GM06990 (cell line): Measurements from ENCODE around the gene TFDP2.

Experiments
- DNase-seq: peaks from one replicate; pipeline ENCODE4 v3.0.0-alpha.2; 2011; ENCODE audit not compliant: insufficient read length; ENCODE audit errors: extremely low read depth
- H3K27me3 ChIP-seq: replicated peaks from 2 replicates; pipeline ENCODE4 v1.6.0; 2011; ENCODE audit warnings: low read length; ENCODE audit not compliant: control insufficient read depth, insufficient read depth
- H3K36me3 ChIP-seq: 2 replicates; pipeline ENCODE4 v1.5.1; 2011; ENCODE audit warnings: low read length; ENCODE audit not compliant: control insufficient read depth, insufficient read depth
- H3K4me3 ChIP-seq: replicated peaks from 2 replicates; pipeline ENCODE4 v1.5.1; 2011; ENCODE audit warnings: low read depth, mild to moderate bottlenecking, control low read depth, low read length
- TF ChIP-seq, protein P1 (sequence below): IDR thresholded peaks from 2 replicates; pipeline ENCODE4 v1.5.1; 2011; ENCODE audit warnings: low read length, control low read depth, mild to moderate bottlenecking, inconsistent platforms; ENCODE audit not compliant: insufficient read depth, poor library complexity, severe bottlenecking

TFDP2 gene, protein sequence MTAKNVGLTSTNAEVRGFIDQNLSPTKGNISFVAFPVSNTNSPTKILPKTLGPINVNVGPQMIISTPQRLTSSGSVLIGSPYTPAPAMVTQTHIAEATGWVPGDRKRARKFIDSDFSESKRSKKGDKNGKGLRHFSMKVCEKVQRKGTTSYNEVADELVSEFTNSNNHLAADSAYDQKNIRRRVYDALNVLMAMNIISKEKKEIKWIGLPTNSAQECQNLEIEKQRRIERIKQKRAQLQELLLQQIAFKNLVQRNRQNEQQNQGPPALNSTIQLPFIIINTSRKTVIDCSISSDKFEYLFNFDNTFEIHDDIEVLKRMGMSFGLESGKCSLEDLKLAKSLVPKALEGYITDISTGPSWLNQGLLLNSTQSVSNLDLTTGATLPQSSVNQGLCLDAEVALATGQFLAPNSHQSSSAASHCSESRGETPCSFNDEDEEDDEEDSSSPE

DNA sequence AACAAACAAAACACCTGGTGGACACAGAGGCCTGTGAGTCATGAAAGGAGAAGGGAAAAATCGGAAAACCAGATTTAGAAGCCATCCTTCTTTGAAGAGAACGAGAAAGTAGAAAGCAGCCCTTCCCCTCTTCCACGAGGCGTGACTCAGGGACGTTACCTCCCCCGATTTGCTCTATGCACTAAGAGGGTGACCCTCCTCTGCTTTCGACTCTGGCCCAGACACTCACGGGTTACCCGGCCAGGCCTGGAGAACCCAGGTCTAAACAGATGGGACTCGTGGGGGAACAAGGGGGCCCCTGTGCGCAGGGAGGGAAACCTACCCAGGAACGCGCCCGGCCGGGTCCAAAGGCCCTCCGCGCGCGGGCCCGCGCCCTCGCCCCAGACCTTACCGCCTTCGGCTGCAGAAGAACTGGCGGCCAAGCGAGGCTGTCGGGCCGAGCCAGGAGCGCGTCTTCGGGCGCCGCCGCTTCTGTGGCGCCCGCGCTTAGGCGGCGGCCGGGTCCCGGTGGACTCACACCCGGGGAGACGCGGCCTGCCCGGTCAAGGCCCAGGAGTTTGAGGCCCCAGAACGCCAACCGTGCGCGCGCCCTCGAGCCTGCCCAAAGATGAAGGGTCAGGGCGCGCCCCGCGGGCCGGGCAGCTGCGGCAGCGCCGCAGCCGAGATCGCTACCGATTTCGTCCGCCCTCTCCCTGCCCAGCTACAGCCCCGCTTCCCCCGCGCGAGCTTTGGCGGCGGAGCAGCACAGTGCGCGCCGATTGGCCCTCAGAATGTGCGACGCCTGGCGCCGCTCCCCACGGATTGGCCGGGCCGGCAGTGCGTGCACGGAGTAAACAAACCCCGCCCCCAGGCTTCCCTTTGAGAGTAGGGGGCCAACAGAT is at the start of gene TFDP2:
TSS of gene TFDP2 (minus strand) at position 753 of the 881 bp plus-strand sequence. CDS start 47,795 bp downstream, outside the sequence.
- H3K27me3 ChIP-seq = no peaks in the 10 kb centered on the region
- TF ChIP-seq, protein P1, sequence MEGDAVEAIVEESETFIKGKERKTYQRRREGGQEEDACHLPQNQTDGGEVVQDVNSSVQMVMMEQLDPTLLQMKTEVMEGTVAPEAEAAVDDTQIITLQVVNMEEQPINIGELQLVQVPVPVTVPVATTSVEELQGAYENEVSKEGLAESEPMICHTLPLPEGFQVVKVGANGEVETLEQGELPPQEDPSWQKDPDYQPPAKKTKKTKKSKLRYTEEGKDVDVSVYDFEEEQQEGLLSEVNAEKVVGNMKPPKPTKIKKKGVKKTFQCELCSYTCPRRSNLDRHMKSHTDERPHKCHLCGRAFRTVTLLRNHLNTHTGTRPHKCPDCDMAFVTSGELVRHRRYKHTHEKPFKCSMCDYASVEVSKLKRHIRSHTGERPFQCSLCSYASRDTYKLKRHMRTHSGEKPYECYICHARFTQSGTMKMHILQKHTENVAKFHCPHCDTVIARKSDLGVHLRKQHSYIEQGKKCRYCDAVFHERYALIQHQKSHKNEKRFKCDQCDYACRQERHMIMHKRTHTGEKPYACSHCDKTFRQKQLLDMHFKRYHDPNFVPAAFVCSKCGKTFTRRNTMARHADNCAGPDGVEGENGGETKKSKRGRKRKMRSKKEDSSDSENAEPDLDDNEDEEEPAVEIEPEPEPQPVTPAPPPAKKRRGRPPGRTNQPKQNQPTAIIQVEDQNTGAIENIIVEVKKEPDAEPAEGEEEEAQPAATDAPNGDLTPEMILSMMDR = no peak
- DNase-seq = peak; percentile 90
- no peaks in the 10 kb centered on the region for H3K36me3 ChIP-seq
- peak within 1 kb of the TSS; percentile 75 for H3K4me3 ChIP-seq

DNA sequence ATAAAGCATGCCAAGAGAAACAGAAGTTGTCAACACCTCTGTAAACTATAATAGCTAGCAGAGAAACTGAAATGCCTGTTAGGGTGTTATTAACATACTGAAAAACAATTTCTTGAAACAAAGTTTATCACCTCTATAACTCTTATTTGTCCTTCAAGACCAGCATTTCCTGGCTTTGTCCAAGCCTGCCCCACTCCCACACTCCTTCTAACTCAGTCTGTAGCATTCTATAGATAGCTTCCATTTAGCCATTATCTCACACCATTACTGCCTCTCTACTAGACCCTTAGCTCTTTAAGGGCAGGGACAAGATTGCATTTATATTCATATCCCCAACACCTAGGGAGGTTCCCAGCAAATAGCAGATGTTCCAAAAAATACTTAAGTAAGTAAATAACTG is 39.5 kb upstream of the TFDP2 start:
- H3K27me3 ChIP-seq = no peaks in the 10 kb centered on the region
- H3K36me3 ChIP-seq = no peaks in the 10 kb centered on the region; the same call in 1 of the 2 replicates
- H3K4me3 ChIP-seq = no peak overlapping the region
- no peak for DNase-seq
- TF ChIP-seq, protein P1 = no peak

DNA sequence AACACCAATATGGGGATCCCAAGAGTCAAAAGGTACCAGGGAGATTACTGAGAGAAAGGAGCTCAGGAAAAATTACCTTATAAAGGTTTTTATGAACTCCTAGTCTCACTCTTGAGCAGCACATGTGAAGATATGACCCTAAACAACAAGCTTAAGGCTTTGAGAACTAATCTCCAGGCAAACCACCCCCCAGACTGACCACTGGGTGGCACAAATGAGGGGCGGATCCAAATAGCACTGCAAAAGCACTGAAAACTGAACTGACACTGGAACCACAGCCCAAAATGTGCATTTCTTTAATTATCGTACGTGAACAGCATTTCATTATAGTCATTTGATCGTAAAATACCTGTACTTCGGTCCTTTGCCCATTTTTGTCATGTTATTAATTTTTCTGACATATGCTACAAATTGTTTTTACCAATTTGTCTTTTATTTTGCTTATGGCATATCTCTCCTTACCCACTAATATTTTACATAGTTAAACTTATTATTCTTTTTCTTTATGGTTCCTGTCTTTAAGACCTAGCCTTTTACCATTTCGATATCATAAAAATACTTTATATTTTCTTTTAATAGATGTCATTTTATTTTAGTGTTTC is 31.5 kb upstream of the TFDP2 start:
- DNase-seq = no peak
- H3K36me3 ChIP-seq = no peaks in the 10 kb centered on the region; the same call in none of the 2 replicates

DNA sequence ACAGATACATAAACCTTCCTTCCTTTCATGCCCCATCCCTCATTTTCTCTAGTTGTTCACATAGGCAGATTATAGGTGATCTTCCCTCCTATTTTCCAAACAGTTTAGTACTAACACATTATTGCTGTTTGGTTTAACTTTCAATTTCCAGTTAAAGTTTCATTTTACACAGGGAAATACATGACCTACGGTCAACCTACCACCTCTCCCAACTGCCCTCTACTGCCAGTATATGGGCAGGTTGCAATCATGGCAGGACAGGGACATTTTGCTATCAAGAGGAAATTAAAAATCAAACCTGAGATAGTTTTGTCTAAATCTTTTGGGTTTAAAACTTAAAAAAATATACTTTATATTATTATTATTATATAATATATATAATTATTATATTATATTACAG is 26.1 kb upstream of the TFDP2 start:
- no peaks in the 10 kb centered on the region for H3K27me3 ChIP-seq
- TF ChIP-seq, protein P1 = no peak
- no peaks in the 10 kb centered on the region; the same call in none of the 2 replicates for H3K36me3 ChIP-seq
- no peak for DNase-seq
- no peak overlapping the region for H3K4me3 ChIP-seq

More for the DNA sequence above, 31.5 kb upstream of the TFDP2 start:
- Histone ChIP-seq H3K27me3 (no peaks in the 10 kb centered on the region), H3K4me3 (no peak overlapping the region)
- TF ChIP-seq, protein P1 = peak; percentile 49

DNA sequence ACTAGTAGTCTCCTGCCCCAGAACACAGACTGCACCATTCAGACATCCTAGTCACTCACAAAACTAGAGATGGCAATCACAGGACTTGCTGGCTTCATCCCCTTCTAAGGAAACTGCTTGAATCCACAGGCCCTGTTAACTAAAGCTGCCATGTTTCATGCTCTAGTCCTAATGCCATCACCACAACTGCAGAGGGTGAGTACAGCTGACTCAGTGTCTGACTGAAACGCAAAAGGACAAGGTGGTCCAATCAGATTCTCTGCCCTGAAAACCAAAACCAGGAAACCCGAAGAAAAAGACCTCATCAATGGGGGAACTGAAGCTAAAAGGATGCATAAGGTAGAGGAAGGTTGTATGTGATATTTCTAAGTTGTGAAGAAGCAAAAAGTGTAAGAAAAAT is 25.2 kb upstream of the TFDP2 start:
- peaks cover 2% of the 10 kb centered on the region for H3K36me3 ChIP-seq
- TF ChIP-seq, protein P1 = no peak

More for the DNA sequence above, 25.2 kb upstream of the TFDP2 start:
- Histone ChIP-seq H3K4me3 (no peak overlapping the region), H3K27me3 (no peaks in the 10 kb centered on the region)
- no peak for DNase-seq
